HepG2 (cell line): ENCODE measurements around the gene HLF. TPM values are rescaled to one million over a fixed set of nuclear protein-coding genes. Genes with fewer than 3 reads are reported as not detected.

Source experiments
- ASH2L ChIP-seq: fragments of 300-600, 200-600 bp; sonication (generic); IDR thresholded peaks from 2 replicates; pipeline ENCODE4 v1.7.0; 2017; ENCODE audit warnings: low read depth, mild to moderate bottlenecking, moderate library complexity, mixed read lengths, low read length; ENCODE audit not compliant: insufficient read length
- CBX2 ChIP-seq, 2 experiments: fragments of 200-600 bp in 1 of 2; sonication (generic); formaldehyde crosslinking in 1 of 2; IDR thresholded peaks; 2 replicates each; pipeline versions ENCODE4 v1.7.0 to v1.8.1; 2018 to 2022; ENCODE audit warnings: low read depth in 2 of 2, low read length in 1 of 2, mild to moderate bottlenecking in 1 of 2, missing genetic modification reagents in 1 of 2
- DNMT1 ChIP-seq: sonication (generic); formaldehyde crosslinking; IDR thresholded peaks from 2 replicates; pipeline ENCODE4 v1.5.1; 2020; ENCODE audit warnings: mild to moderate bottlenecking, missing genetic modification reagents
- HDAC2 ChIP-seq: sonication (generic); formaldehyde crosslinking; IDR thresholded peaks from 2 replicates; pipeline ENCODE4 v1.4.0; 2020; ENCODE audit warnings: missing genetic modification reagents
- KLF15 ChIP-seq: sonication (generic); formaldehyde crosslinking; IDR thresholded peaks from 2 replicates; pipeline ENCODE4 v1.8.1; 2023; ENCODE audit warnings: borderline replicate concordance, mild to moderate bottlenecking, inconsistent platforms, missing genetic modification reagents, mixed read lengths
- MBD4 ChIP-seq: IDR thresholded peaks from 2 replicates; pipeline ENCODE4 v1.6.1; 2012; ENCODE audit warnings: low read length, inconsistent platforms, borderline replicate concordance
- PAX8 ChIP-seq: sonication (generic); formaldehyde crosslinking; IDR thresholded peaks from 2 replicates; pipeline ENCODE4 v1.8.0; 2022; ENCODE audit warnings: mild to moderate bottlenecking, missing genetic modification reagents, borderline replicate concordance
- RARA ChIP-seq: IDR thresholded peaks from 2 replicates; pipeline ENCODE4 v1.6.1; 2016; ENCODE audit warnings: missing genetic modification reagents, missing compliant biosample characterization
- RXRA ChIP-seq: sonication (generic); formaldehyde crosslinking; IDR thresholded peaks from 2 replicates; pipeline ENCODE4 v1.5.1; 2020; ENCODE audit warnings: missing genetic modification reagents
- SKI ChIP-seq: fragments of 450-650 bp; IDR thresholded peaks from one replicate; pipeline ENCODE4 v1.6.1; 2018; ENCODE audit warnings: mild to moderate bottlenecking; ENCODE audit not compliant: partially characterized antibody
- ZNF326 ChIP-seq: sonication (generic); formaldehyde crosslinking; IDR thresholded peaks from 2 replicates; pipeline ENCODE4 v1.4.0; 2020; ENCODE audit warnings: missing genetic modification reagents, borderline replicate concordance
- ZNF337 ChIP-seq: sonication (generic); formaldehyde crosslinking; IDR thresholded peaks from 2 replicates; pipeline ENCODE4 v1.5.1; 2020; ENCODE audit warnings: missing genetic modification reagents, low read depth, mild to moderate bottlenecking, borderline replicate concordance
- ZNF607 ChIP-seq: sonication (generic); formaldehyde crosslinking; IDR thresholded peaks from 2 replicates; pipeline ENCODE4 v1.5.1; 2020; ENCODE audit warnings: missing genetic modification reagents, mild to moderate bottlenecking, borderline replicate concordance
- ZNF746 ChIP-seq: sonication (generic); formaldehyde crosslinking; IDR thresholded peaks from 2 replicates; pipeline ENCODE4 v1.8.0; 2022; ENCODE audit warnings: mild to moderate bottlenecking, missing genetic modification reagents
- ZNF782 ChIP-seq: sonication (generic); formaldehyde crosslinking; IDR thresholded peaks from 2 replicates; pipeline ENCODE4 v1.4.0; 2020; ENCODE audit warnings: missing genetic modification reagents, mild to moderate bottlenecking, borderline replicate concordance
- ZNF850 ChIP-seq: sonication (generic); formaldehyde crosslinking; conservative IDR thresholded peaks from 2 replicates; pipeline ENCODE4 v1.9.0; 2021; ENCODE audit warnings: mild to moderate bottlenecking, missing genetic modification reagents
- polyA plus RNA-seq, 8 experiments: library from polyadenylated mRNA; depleted of rRNA in 3 of 8; stranded (reverse) in 7 of 8; unstranded in 1 of 8; fragments of >200 nt; fragmentation: Illumina TruSeq in 4 of 8; extraction: Trizol in 4 of 8; gene quantifications; 2 replicates each; pipeline versions ENCODE4 v1.2.1 to v1.2.3, GENCODE V29; 2011 to 2016; ENCODE audit warnings: low read depth in 4 of 8, missing spikeins in 1 of 8, mixed read lengths in 1 of 8; ENCODE audit not compliant: insufficient read depth in 1 of 8
- total RNA-seq, 5 experiments: library from RNA; depleted of rRNA; stranded (reverse); fragments of >200 nt; fragmentation: Illumina TruSeq; extraction: Trizol; gene quantifications; 2 replicates each; pipeline ENCODE4 v1.2.3, GENCODE V29; 2016; ENCODE audit warnings: low read depth in 1 of 5
- TF ChIP-seq, protein P1 (sequence below): IDR thresholded peaks from 2 replicates; pipeline ENCODE4 v1.4.0; 2020; ENCODE audit warnings: mild to moderate bottlenecking, missing genetic modification reagents
- TF ChIP-seq, protein P2 (sequence below): sonication (generic); formaldehyde crosslinking; IDR thresholded peaks from 2 replicates; pipeline ENCODE4 v1.4.0; 2020; ENCODE audit warnings: mild to moderate bottlenecking, low read depth, missing genetic modification reagents
- TF ChIP-seq, protein P3 (sequence below): sonication (generic); formaldehyde crosslinking; IDR thresholded peaks from 2 replicates; pipeline ENCODE4 v1.5.1; 2020; ENCODE audit warnings: missing genetic modification reagents, mild to moderate bottlenecking, borderline replicate concordance
- TF ChIP-seq, protein P4 (sequence below): sonication (generic); formaldehyde crosslinking; IDR thresholded peaks from 2 replicates; pipeline ENCODE4 v1.4.0; 2020; ENCODE audit warnings: missing genetic modification reagents, mild to moderate bottlenecking, borderline replicate concordance

The HLF gene
- total and polyA plus RNA-seq, 2 of the 13 experiments (the other 11 are each of a cell fraction or from before 2014, with no cell fraction given): 202 to 346 TPM

DNA sequence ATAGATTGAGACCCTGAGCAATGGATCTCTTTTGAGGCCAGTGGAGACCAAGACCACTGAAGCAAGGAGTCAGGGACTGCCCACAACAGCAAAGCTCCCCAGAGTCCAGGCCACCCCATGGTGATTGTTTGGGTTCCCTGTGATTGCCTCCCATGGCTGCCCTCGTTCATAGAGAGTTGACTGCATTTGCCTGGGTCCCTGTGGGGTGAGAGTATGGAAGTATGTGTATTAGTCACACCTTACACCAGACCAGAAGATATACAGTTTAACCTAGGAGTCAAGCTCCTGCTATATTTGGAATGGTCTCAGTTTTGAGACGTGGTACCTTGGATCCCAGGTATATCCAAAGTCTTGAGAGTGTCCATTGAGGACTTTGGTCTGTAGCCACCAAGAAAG, 20.2 kb downstream of the HLF start (continued):
- TF ChIP-seq CBX2 (IDR thresholded peaks at IDR 0.05; ENCODE audit: low read depth, low read length) (no peak), CBX2 (CRISPR knock-in tag; IDR thresholded peaks at IDR 0.05; ENCODE audit: low read depth) (no peak), PAX8 (CRISPR knock-in tag) (no peak), SKI (no peak), ZNF782 (CRISPR knock-in tag) (peak; percentile 13; the same call in 1 of the 2 replicates), ZNF850 (CRISPR knock-in tag) (no peak), RXRA (no peak), ZNF746 (CRISPR knock-in tag) (no peak), ASH2L (no peak), RARA (CRISPR knock-in tag) (0 out of 2 replicates have a peak, but pooled peaks have one; percentile 7), ZNF337 (no peak), HDAC2 (CRISPR knock-in tag) (no peak), DNMT1 (no peak), KLF15 (CRISPR knock-in tag) (no peak), ZNF607 (CRISPR knock-in tag) (no peak; the same call in 1 of the 2 replicates), ZNF326 (CRISPR knock-in tag) (no peak), MBD4 (no peak; the same call in 1 of the 2 replicates)
- TF ChIP-seq, protein P1, sequence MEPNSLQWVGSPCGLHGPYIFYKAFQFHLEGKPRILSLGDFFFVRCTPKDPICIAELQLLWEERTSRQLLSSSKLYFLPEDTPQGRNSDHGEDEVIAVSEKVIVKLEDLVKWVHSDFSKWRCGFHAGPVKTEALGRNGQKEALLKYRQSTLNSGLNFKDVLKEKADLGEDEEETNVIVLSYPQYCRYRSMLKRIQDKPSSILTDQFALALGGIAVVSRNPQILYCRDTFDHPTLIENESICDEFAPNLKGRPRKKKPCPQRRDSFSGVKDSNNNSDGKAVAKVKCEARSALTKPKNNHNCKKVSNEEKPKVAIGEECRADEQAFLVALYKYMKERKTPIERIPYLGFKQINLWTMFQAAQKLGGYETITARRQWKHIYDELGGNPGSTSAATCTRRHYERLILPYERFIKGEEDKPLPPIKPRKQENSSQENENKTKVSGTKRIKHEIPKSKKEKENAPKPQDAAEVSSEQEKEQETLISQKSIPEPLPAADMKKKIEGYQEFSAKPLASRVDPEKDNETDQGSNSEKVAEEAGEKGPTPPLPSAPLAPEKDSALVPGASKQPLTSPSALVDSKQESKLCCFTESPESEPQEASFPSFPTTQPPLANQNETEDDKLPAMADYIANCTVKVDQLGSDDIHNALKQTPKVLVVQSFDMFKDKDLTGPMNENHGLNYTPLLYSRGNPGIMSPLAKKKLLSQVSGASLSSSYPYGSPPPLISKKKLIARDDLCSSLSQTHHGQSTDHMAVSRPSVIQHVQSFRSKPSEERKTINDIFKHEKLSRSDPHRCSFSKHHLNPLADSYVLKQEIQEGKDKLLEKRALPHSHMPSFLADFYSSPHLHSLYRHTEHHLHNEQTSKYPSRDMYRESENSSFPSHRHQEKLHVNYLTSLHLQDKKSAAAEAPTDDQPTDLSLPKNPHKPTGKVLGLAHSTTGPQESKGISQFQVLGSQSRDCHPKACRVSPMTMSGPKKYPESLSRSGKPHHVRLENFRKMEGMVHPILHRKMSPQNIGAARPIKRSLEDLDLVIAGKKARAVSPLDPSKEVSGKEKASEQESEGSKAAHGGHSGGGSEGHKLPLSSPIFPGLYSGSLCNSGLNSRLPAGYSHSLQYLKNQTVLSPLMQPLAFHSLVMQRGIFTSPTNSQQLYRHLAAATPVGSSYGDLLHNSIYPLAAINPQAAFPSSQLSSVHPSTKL (CRISPR knock-in tag): no peak
- TF ChIP-seq, protein P2, sequence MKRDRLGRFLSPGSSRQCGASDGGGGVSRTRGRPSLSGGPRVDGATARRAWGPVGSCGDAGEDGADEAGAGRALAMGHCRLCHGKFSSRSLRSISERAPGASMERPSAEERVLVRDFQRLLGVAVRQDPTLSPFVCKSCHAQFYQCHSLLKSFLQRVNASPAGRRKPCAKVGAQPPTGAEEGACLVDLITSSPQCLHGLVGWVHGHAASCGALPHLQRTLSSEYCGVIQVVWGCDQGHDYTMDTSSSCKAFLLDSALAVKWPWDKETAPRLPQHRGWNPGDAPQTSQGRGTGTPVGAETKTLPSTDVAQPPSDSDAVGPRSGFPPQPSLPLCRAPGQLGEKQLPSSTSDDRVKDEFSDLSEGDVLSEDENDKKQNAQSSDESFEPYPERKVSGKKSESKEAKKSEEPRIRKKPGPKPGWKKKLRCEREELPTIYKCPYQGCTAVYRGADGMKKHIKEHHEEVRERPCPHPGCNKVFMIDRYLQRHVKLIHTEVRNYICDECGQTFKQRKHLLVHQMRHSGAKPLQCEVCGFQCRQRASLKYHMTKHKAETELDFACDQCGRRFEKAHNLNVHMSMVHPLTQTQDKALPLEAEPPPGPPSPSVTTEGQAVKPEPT (CRISPR knock-in tag): no peak
- TF ChIP-seq, protein P3, sequence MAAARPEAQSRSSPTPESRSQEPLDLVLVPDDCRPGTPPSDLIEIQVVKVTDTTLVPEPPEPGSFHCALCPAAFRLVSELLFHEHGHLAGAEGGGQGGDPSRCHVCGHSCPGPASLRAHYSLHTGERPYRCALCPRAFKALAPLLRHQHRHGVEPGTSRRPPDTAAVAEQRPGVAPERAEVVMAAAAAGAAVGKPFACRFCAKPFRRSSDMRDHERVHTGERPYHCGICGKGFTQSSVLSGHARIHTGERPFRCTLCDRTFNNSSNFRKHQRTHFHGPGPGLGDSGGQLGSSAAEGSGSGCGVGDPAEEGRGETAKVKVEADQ (CRISPR knock-in tag): no peak
- TF ChIP-seq, protein P4, sequence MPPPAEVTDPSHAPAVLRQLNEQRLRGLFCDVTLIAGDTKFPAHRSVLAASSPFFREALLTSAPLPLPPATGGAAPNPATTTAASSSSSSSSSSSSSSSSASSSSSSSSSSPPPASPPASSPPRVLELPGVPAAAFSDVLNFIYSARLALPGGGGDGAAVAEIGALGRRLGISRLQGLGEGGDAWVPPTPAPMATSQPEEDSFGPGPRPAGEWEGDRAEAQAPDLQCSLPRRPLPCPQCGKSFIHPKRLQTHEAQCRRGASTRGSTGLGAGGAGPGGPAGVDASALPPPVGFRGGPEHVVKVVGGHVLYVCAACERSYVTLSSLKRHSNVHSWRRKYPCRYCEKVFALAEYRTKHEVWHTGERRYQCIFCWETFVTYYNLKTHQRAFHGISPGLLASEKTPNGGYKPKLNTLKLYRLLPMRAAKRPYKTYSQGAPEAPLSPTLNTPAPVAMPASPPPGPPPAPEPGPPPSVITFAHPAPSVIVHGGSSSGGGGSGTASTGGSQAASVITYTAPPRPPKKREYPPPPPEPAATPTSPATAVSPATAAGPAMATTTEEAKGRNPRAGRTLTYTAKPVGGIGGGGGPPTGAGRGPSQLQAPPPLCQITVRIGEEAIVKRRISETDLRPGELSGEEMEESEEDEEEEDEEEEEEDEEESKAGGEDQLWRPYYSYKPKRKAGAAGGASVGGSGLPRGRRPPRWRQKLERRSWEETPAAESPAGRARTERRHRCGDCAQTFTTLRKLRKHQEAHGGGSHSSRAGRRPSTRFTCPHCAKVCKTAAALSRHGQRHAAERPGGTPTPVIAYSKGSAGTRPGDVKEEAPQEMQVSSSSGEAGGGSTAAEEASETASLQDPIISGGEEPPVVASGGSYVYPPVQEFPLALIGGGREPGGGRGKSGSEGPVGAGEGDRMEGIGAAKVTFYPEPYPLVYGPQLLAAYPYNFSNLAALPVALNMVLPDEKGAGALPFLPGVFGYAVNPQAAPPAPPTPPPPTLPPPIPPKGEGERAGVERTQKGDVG (CRISPR knock-in tag): no peak
